Neuron (in vitro differentiated cells): ENCODE results near the gene NHSL1.

Experiments
- H2AFZ ChIP-seq: one replicate; pipeline ENCODE4 v1.6.1; 2013; ENCODE audit warnings: low read depth, mild to moderate bottlenecking, inconsistent platforms, low read length, moderate library complexity
- H3K27me3 ChIP-seq: one replicate; pipeline ENCODE4 v1.6.1; 2013; ENCODE audit warnings: low read length; ENCODE audit not compliant: insufficient read depth
- H3K36me3 ChIP-seq: one replicate; pipeline ENCODE4 v1.6.1; 2013; ENCODE audit warnings: low read length; ENCODE audit not compliant: insufficient read depth
- H3K4me1 ChIP-seq: one replicate; pipeline ENCODE4 v1.6.1; 2013; ENCODE audit warnings: low read length; ENCODE audit not compliant: insufficient read depth
- H3K4me3 ChIP-seq: 2 replicates; pipeline ENCODE4 v1.5.1; 2013; ENCODE audit warnings: mild to moderate bottlenecking, low read length, moderate library complexity
- H3K9me3 ChIP-seq: one replicate; pipeline ENCODE4 v1.6.1; 2013; ENCODE audit warnings: low read length

The NHSL1 gene

DNA sequence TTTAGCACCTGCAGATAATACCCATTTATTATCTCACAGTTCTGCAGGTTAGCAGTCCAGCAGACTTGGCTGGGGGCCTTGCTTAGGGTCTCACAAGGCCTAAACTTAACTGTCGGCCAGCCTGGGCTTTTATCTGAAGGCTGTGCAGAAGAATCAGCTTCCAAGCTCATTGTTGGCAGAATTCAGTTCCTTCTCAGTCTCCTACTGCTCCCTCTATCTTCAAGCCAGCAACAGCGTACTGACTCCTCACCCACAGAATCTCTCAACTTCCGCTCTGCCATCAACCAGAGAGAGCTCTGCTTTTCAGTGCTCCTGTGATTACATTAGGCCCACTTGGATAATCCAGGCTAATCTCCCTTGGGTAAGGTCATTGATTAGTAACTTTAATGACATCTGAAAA, 30.2 kb upstream of the NHSL1 start:
- no peak overlapping the region for H2AFZ ChIP-seq
- H3K4me3 ChIP-seq, result no peak overlapping the region
- H3K36me3 ChIP-seq, result no peaks in the 10 kb centered on the region
- H3K9me3 ChIP-seq, result no peaks in the 10 kb centered on the region
- H3K4me1 ChIP-seq, result peaks cover 39% of the 10 kb centered on the region
- no peaks in the 10 kb centered on the region for H3K27me3 ChIP-seq

DNA sequence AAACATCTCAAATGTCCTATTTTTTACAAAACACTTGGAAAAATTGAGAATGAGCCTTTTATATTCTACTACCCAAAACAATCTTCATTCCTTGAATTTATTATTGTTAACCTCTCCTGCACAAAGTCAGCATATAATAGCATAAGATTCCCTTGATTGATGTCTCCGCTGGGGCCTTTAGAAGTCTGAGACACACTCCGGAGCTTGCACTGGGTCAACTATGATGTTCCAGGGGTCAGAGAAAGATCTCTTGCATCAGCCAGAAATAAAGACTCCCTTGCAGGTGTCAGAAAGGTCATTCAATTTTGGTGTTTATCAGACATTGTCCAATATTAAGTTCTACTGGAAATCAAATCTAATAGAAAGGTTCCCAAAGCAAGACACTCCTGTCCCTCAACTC, 29.7 kb upstream of the NHSL1 start:
- H3K9me3 ChIP-seq, result no peaks in the 10 kb centered on the region
- H3K4me1 ChIP-seq, result peaks cover 39% of the 10 kb centered on the region
- H3K27me3 ChIP-seq, result no peaks in the 10 kb centered on the region
- no peak overlapping the region for H3K4me3 ChIP-seq
- H2AFZ ChIP-seq, result no peak overlapping the region
- no peaks in the 10 kb centered on the region for H3K36me3 ChIP-seq

- Histone ChIP-seq H3K27me3 (no peaks in the 10 kb centered on the region), H3K4me3 (no peak overlapping the region), H3K9me3 (no peaks in the 10 kb centered on the region), H3K4me1 (peaks cover 39% of the 10 kb centered on the region), H2AFZ (no peak overlapping the region), H3K36me3 (no peaks in the 10 kb centered on the region)
Measured at GRCh38 chr6:138528137-138528536, 28.8 kb upstream of the NHSL1 start.

DNA sequence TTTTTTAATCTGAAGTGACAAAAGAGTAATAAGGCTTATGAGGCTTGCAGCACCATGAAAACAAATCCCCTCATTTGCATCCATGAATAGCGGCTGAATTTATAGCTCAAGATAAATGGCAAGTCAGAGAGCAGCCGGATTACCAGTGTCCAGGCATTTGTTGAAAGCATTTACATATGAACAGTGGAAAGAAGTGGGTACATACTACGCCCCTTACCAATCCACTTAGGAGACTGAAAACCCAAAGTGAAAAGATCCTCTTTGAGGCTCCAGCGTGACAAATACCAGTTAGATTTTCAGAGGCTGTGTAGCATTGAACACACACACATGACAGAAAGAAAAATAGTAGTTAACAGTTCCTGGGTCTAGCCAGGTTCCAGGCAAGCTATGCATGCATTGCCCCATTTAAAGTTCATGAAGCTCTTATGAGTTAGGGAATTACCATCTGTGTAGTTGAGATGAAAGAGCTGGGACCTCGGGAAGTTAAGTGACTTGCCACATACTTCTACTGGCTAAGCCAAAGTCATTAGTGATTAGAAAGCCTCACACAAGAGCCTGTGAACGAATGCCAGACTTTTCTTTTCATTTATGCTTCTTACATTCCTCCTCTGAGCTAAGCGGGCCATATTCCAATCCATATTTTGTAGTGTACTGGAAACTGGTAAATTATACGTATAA, 28.3 kb upstream of the NHSL1 start:
- Histone ChIP-seq H2AFZ (no peak overlapping the region), H3K9me3 (no peaks in the 10 kb centered on the region), H3K27me3 (no peaks in the 10 kb centered on the region), H3K4me3 (peak overlapping the region; percentile 26), H3K36me3 (no peaks in the 10 kb centered on the region), H3K4me1 (peaks cover 44% of the 10 kb centered on the region)

GRCh38 chr6:138526822-138527235, 27.5 kb upstream of the NHSL1 start:
- H3K36me3 ChIP-seq, result no peaks in the 10 kb centered on the region
- no peaks in the 10 kb centered on the region for H3K27me3 ChIP-seq
- H2AFZ ChIP-seq, result no peak overlapping the region
- no peaks in the 10 kb centered on the region for H3K9me3 ChIP-seq
- H3K4me1 ChIP-seq, result peaks cover 45% of the 10 kb centered on the region
- H3K4me3 ChIP-seq, result peak overlapping the region; percentile 26

- Histone ChIP-seq H3K4me1 (peaks cover 45% of the 10 kb centered on the region), H3K9me3 (no peaks in the 10 kb centered on the region), H2AFZ (no peak overlapping the region), H3K36me3 (no peaks in the 10 kb centered on the region), H3K27me3 (no peaks in the 10 kb centered on the region), H3K4me3 (no peak overlapping the region)
Measured at GRCh38 chr6:138525355-138525754, 26.1 kb upstream of the NHSL1 start.

DNA sequence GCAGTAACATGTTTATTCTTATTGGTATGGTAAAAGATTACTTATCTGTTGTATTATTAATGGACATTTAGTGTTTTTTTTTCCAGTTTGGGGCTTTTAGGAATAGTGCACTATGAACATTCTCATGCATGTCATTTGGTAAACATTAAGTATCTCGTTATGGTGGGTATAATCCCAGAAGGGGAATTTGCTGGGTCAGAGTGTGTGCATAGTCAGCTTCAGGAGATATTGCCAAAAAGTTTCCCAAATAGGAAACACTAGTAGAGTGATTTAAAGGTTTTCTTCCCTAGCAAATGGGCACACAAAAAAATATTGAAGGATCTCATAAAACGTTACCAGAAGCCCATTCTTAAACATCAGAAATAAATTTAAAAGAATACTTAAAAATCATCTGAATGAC, 25.2 kb upstream of the NHSL1 start:
- Histone ChIP-seq H3K4me3 (no peak overlapping the region), H3K9me3 (no peaks in the 10 kb centered on the region), H3K36me3 (no peaks in the 10 kb centered on the region), H2AFZ (no peak overlapping the region), H3K4me1 (peaks cover 41% of the 10 kb centered on the region), H3K27me3 (no peaks in the 10 kb centered on the region)

DNA sequence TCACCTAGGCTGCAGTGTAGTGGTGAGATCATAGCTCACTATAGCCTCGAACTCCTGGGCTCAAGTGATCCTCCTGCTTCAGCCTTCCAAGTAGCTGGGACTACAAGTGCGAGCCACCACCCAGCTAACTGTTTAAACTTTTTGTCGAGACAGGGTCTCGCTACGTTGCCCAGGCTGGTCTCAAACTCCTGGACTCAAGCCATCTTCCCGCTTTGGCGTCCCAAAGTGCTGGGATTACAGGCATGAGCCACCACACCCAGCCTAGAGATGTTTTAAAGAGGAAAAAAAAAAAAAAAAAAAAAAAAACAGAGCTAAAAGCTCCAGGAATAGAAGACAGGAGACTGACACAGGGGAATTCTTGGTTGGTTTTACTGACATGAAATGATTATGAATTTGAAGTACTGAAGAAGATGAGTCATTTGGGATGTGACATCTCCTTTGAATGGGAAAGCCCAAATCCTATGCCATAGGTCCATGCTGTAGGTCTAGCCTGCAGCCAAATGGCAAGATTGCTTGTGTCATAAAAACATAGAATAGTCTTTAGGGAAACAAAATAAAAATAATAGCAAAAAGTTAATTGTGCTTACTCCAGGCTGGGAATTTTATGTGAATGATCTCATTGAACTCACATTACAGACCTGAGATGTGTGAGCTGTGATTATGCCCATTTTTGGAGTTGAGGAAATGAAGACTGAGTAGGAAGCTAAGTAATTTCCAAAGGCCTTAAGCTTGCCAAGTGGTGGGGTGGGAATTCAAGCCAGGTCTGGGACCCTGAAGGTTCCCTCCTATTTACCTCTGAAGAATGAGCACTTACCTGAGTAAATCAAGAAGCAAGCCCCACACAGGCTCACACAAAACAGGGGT, 24.3 kb upstream of the NHSL1 start:
- peaks cover 32% of the 10 kb centered on the region for H3K4me1 ChIP-seq
- no peaks in the 10 kb centered on the region for H3K9me3 ChIP-seq
- no peak overlapping the region for H2AFZ ChIP-seq

GRCh38 chr6:138522611-138523010, 23.3 kb upstream of the NHSL1 start:
- no peaks in the 10 kb centered on the region for H3K36me3 ChIP-seq
- no peak overlapping the region for H3K4me3 ChIP-seq
- peaks cover 22% of the 10 kb centered on the region for H3K4me1 ChIP-seq
- no peaks in the 10 kb centered on the region for H3K27me3 ChIP-seq
- H3K9me3 ChIP-seq, result peaks cover 2% of the 10 kb centered on the region
- H2AFZ ChIP-seq, result no peak overlapping the region

More for the DNA sequence above, 24.3 kb upstream of the NHSL1 start:
- Histone ChIP-seq H3K36me3 (no peaks in the 10 kb centered on the region), H3K4me3 (no peak overlapping the region), H3K27me3 (no peaks in the 10 kb centered on the region)

- H3K36me3 ChIP-seq, result no peaks in the 10 kb centered on the region
- H3K9me3 ChIP-seq, result peaks cover 4% of the 10 kb centered on the region
- no peak overlapping the region for H2AFZ ChIP-seq
- H3K4me3 ChIP-seq, result no peak overlapping the region
- H3K4me1 ChIP-seq, result peaks cover 14% of the 10 kb centered on the region
- no peaks in the 10 kb centered on the region for H3K27me3 ChIP-seq
Measured at GRCh38 chr6:138521790-138522189, 22.5 kb upstream of the NHSL1 start.

DNA sequence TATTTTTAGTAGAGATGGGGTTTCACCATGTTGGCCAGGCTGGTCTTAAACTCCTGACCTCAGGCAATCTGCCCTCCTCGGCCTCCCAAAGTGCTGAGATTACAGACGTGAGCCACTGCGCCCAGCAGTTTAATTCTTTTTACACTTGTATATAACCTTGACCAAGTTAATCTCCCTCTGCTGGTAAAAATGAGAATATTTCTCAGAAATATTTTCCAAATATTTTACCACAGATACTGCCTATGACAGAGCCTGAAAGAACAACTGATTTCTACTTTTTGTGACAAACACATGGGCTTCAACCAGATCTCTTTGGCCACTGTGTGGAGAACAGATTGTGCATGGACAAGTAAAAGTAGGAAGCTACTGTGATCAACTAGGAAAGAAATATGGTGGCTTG, 21.2 kb upstream of the NHSL1 start:
- Histone ChIP-seq H3K4me1 (peaks cover 10% of the 10 kb centered on the region), H2AFZ (no peak overlapping the region), H3K9me3 (peaks cover 4% of the 10 kb centered on the region), H3K36me3 (no peaks in the 10 kb centered on the region), H3K27me3 (no peaks in the 10 kb centered on the region), H3K4me3 (no peak overlapping the region)

DNA sequence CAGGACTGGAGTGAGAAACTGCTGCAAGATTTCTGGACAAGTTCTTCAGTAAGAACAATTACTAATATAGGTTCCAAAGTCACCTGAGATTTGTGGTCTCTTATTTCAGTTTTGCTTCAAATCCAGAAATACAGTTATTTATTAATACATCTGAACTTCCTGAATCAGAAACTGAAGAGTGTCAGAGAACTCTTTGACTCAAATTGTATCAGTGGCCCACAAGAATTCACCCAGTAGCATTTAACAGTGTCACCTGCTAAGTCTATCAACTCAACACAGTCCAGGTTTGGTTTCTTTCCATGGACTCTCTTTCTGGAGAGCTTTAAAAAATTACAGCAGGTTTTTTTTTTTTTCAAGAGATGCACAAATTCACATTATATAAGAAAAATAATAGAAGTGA, 18.8 kb upstream of the NHSL1 start:
- Histone ChIP-seq H3K9me3 (peaks cover 4% of the 10 kb centered on the region), H3K4me3 (no peak overlapping the region), H3K36me3 (no peaks in the 10 kb centered on the region), H3K4me1 (peaks cover 18% of the 10 kb centered on the region), H2AFZ (no peak overlapping the region), H3K27me3 (no peaks in the 10 kb centered on the region)

DNA sequence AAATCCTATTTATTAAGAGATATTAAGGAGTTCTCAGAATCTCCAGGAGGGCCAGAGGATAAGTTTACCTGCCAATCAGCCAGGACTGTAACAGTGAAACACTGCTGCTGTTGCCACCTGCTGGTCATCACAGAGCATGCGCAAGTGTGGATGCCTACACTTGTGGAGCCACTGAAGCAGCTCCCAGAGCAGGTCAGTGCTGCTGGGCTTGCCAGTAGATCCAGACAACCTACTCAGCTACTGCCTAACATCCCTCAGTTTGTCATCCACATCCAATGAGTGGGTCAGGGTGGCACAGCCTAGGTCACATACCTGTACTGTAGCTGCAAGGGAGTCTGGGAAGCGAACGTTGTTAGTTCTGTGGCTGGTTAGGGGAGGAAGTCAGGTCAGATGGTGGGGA, 18.3 kb upstream of the NHSL1 start:
- Histone ChIP-seq H3K36me3 (no peaks in the 10 kb centered on the region), H3K27me3 (no peaks in the 10 kb centered on the region), H2AFZ (no peak overlapping the region), H3K9me3 (peaks cover 4% of the 10 kb centered on the region), H3K4me3 (no peak overlapping the region), H3K4me1 (peaks cover 18% of the 10 kb centered on the region)
